Gastroesophageal sphincter (tissue), 4 donors: Measurements from ENCODE around the gene ADD1. TPM values are rescaled to one million over a fixed set of nuclear protein-coding genes. Genes with fewer than 3 reads are reported as not detected.

Experiments
- ATAC-seq: fragments of 150-250 bp; one replicate; pipeline ENCODE4 v1.9.1; 2016; ENCODE audit warnings: mild to moderate bottlenecking, moderate library complexity
- H3K27ac ChIP-seq, 4 donors: fragments of 200-600 bp; sonication (generic) in 3 of 4; 1 replicate in 3 of 4; 2 replicates in 1 of 4; pipeline ENCODE4 v1.5.1; 2016 to 2019
- H3K27me3 ChIP-seq: fragments of 200-600 bp; sonication (generic); one replicate; pipeline ENCODE4 v1.5.1; 2019
- H3K36me3 ChIP-seq, 2 donors: fragments of 200-600 bp; sonication (generic); one replicate each; pipeline ENCODE4 v1.5.1; 2019; ENCODE audit warnings: control low read depth in 1 of 2
- H3K4me1 ChIP-seq, 3 donors: fragments of 200-600 bp; sonication (generic); 1 replicate in 2 of 3; 2 replicates in 1 of 3; pipeline ENCODE4 v1.5.1; 2016 to 2019; ENCODE audit warnings: control low read depth in 2 of 3
- H3K4me3 ChIP-seq, 2 donors: fragments of 200-600 bp; sonication (generic); one replicate each; pipeline ENCODE4 v1.5.1; 2019; ENCODE audit warnings: mild to moderate bottlenecking in 1 of 2, moderate library complexity in 1 of 2
- H3K9me3 ChIP-seq, 3 donors: fragments of 200-600 bp; sonication (generic); one replicate each; pipeline ENCODE4 v1.5.1; 2017 to 2019; ENCODE audit warnings: control low read depth in 2 of 3
- EP300 ChIP-seq: sonication (generic); formaldehyde crosslinking; IDR thresholded peaks from one replicate; pipeline ENCODE4 v1.6.1; 2017; ENCODE audit warnings: antibody characterized with exemption, mild to moderate bottlenecking
- POLR2A ChIP-seq, 2 donors: fragments of 450-650 bp; IDR thresholded peaks; one replicate each; pipeline ENCODE4 v1.6.1; 2017; ENCODE audit warnings: antibody characterized with exemption in 2 of 2, mild to moderate bottlenecking in 2 of 2, moderate library complexity in 1 of 2
- POLR2AphosphoS5 ChIP-seq: sonication (generic); formaldehyde crosslinking; IDR thresholded peaks from one replicate; pipeline ENCODE4 v1.6.1; 2017; ENCODE audit warnings: antibody characterized with exemption
- WGBS, 2 donors: methylation state at CpG; one replicate each; pipeline ENCODE4 v1.1.5; 2018; ENCODE audit warnings: low coverage in 1 of 2; 5-methylcytosine and 5-hydroxymethylcytosine counted together
- total RNA-seq, 4 donors: library from RNA; depleted of rRNA; stranded (reverse); fragments of >200 nt; gene quantifications; one replicate each; pipeline ENCODE4 v1.1.0, GENCODE V29; 2016
- TF ChIP-seq, protein P1 (sequence below), 4 experiments: fragments of 200-600 bp in 2 of 4; fragments of 450-650 bp in 2 of 4; sonication (generic) in 1 of 4; IDR thresholded peaks; one replicate each; pipeline ENCODE4 v1.5.1; 2017 to 2019; ENCODE audit warnings: antibody characterized with exemption in 4 of 4, mild to moderate bottlenecking in 2 of 4, moderate library complexity in 2 of 4

Gene ADD1
- total RNA-seq, 4 donors from 2014 or later: 230 to 384 (median 297) TPM

DNA sequence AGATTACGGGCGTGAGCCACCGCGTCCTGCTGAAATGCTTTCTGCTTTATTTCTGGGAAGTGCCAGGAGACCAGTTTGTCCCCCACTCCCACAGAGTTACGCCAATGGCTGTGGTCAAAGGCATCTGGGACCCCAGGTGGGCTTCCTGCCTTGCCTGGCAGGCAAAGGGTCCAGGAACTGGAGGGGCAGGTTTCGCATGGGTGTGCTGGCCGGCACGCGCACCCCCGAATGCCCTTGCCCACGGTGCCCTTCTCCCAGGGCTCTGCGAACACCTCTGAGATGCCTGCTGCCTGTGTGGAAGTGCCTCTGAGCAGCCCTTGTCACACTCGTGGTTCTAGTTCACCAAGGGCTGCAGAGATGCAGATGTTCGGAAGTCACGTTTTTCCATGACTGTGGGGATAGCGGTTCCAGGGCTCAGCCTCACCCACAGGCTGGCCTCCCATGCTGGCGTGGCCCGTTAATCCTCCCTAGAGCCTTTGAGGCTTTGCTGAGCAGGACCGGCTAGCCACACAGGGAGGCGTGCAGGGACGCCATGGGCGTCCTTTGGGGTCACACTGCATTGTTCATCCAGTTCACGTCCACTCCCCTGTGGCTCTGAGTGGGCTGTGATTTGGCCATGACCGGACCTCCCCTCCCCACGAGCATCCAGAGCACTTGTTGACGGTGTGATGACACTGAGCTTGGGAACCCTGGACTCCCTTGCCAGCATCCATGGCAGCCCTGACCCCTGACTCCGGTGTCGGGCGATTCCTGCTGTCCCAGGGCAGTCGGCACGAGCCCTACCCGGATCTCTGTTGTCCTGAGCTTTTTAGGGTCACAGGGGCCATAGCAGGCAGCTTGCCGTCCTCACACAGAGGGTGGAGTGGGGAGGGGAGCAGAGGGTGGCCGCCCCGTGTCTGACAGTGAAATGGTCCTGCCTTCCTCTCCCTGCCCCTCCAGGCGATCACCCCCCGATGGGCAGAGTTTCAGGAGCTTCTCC lies 12.7 kb upstream of the ADD1 start:
- Histone ChIP-seq H3K36me3 (peaks cover 0 to 96% of the 10 kb centered on the region in 2 donors), H3K27me3 (no peaks in the 10 kb centered on the region), H3K27ac (no peak overlapping the region), H3K9me3 (no peaks in the 10 kb centered on the region), H3K4me1 (peaks cover 0 to 6% (median 0%) of the 10 kb centered on the region in 3 donors), H3K4me3 (no peak overlapping the region)
- TF ChIP-seq POLR2A (IDR thresholded peaks at IDR 0.05) (no peak), POLR2AphosphoS5 (no peak), EP300 (no peak)
- TF ChIP-seq, protein P1, sequence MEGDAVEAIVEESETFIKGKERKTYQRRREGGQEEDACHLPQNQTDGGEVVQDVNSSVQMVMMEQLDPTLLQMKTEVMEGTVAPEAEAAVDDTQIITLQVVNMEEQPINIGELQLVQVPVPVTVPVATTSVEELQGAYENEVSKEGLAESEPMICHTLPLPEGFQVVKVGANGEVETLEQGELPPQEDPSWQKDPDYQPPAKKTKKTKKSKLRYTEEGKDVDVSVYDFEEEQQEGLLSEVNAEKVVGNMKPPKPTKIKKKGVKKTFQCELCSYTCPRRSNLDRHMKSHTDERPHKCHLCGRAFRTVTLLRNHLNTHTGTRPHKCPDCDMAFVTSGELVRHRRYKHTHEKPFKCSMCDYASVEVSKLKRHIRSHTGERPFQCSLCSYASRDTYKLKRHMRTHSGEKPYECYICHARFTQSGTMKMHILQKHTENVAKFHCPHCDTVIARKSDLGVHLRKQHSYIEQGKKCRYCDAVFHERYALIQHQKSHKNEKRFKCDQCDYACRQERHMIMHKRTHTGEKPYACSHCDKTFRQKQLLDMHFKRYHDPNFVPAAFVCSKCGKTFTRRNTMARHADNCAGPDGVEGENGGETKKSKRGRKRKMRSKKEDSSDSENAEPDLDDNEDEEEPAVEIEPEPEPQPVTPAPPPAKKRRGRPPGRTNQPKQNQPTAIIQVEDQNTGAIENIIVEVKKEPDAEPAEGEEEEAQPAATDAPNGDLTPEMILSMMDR (IDR thresholded peaks at IDR 0.05): no peak
- ATAC-seq: no peak
- 98% methylated on average over 6 of the region's 37 CpGs; no CpG with 5 or more reads in 1 of the 2 donors for WGBS, 2 donors

DNA sequence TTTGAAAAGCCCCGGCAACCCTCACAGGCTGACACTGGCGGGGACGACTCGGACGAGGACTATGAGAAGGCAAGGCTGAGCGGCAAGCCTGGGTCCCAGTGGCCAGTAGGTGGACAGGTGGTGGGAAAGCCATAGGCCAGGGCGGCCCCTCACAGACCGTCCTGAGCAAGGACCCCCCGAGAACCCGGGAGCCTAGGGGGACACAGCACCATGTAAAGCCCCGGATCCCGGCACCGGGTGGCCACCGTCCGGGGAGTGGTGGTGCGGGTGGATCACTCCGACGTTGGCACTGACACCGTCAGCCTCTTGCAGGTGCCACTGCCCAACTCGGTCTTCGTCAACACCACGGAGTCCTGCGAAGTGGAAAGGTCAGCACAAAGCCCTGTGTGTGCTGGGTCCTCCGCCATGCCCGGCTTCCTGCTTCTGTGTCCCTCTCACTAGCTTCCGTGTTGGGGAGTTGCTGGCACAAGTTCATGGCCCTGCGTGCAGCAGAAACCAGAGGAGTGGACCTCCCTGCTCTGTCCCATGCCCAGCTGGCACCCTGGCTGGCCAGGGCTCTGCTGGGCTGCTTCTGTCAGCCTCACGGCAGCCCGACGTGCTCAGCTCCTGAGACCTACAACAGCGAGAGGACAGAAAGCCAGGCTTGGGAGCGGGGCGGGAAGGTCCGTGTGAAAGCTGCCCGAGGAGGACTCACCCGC lies 11.9 kb upstream of the ADD1 start:
- H3K27me3 ChIP-seq: no peaks in the 10 kb centered on the region
- ATAC-seq: no peak
- TF ChIP-seq POLR2AphosphoS5: no peak
- no peak for TF ChIP-seq EP300
- TF ChIP-seq, protein P1 (IDR thresholded peaks at IDR 0.05): no peak
- TF ChIP-seq POLR2A (IDR thresholded peaks at IDR 0.05): no peak
- peaks cover 0 to 13% (median 0%) of the 10 kb centered on the region in 3 donors for H3K4me1 ChIP-seq
- no peak overlapping the region for H3K4me3 ChIP-seq
- H3K36me3 ChIP-seq: peaks cover 0 to 93% of the 10 kb centered on the region in 2 donors
- WGBS, 2 donors: no CpG with 5 or more reads among the region's 36 CpGs
- no peaks in the 10 kb centered on the region for H3K9me3 ChIP-seq
- H3K27ac ChIP-seq: no peak overlapping the region

DNA sequence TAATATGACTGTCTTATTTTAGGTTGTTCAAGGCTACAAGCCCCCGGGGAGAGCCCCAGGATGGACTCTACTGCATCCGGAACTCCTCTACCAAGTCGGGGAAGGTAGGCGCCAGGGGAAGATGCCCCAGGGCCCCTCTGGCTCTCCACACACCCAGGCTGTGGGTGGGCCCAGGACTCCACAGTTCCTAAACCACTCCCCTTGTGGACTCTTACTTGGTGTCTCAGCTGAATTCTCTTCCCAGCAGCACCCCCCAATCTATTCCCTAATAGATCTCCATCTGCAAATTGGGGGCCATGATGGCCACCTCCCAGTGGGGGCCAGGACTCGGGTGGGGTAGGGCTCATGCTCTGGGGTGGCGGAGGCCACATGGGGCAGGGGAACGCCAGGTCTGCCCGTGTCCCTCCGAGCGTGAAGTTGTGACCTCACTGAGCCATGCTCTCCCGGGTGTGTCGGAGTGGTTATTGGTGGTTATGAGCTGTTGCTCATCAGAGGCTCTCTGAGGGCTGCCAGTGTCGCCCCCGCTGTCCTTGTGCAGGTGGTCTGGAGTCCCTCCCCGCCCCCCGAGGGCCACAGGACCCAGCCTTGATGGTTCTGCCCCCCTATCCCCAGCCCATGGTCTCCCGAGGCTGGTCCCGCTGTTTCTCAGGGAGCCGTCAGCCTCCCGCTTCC lies 11.2 kb upstream of the ADD1 start:
- 100% methylated on average over 2 of the region's 20 CpGs; no CpG with 5 or more reads in 1 of the 2 donors for WGBS, 2 donors
- peaks cover 0 to 86% of the 10 kb centered on the region in 2 donors for H3K36me3 ChIP-seq
- H3K4me1 ChIP-seq: peaks cover 0 to 20% (median 4%) of the 10 kb centered on the region in 3 donors
- H3K4me3 ChIP-seq: no peak overlapping the region
- H3K27me3 ChIP-seq: no peaks in the 10 kb centered on the region
- H3K27ac ChIP-seq: no peak overlapping the region
- no peak for TF ChIP-seq EP300
- no peak for TF ChIP-seq POLR2AphosphoS5
- TF ChIP-seq, protein P1 (IDR thresholded peaks at IDR 0.05): no peak
- no peak for TF ChIP-seq POLR2A (IDR thresholded peaks at IDR 0.05)
- no peak for ATAC-seq
- no peaks in the 10 kb centered on the region for H3K9me3 ChIP-seq

DNA sequence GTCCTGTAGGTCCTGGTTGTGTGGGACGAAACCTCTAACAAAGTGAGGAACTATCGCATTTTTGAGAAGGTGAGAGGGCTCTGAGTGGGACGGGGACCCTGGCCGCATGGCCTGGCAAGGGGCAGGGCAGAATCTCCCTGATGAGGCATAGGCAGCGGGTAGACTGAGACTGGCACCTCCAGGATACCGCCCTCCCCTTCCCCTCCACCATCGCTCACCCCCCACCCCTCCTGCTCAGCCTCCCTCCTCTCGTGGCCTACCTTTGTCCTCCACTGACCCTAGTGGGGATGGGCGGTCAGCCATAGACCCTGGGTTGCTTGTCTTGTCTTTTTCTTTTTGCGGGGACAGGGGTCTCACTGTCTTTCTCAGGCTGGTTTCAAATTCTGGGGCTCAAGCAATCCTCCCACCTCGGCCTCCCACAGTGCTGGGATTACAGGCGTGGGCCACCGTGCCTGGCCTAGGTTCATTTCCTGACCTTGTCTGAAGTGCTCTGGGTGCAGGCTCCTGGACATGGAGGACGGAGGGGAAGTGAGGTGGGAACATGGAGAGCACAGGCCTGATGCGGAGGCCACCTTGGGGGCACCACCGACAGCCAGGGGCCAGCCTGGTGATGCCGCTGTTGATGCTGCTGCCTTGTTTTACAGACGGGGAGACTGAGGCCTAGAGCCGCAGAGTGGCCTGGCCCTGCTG lies 10.5 kb upstream of the ADD1 start:
- no peak for ATAC-seq
- no peak overlapping the region for H3K27ac ChIP-seq
- TF ChIP-seq, protein P1 (IDR thresholded peaks at IDR 0.05): no peak
- no peak for TF ChIP-seq POLR2AphosphoS5
- no peak for TF ChIP-seq POLR2A (IDR thresholded peaks at IDR 0.05)
- TF ChIP-seq EP300: no peak
- no peak overlapping the region for H3K4me3 ChIP-seq
- no peaks in the 10 kb centered on the region for H3K9me3 ChIP-seq
- 80% methylated on average over 1 of the region's 19 CpGs; no CpG with 5 or more reads in 1 of the 2 donors for WGBS, 2 donors
- no peaks in the 10 kb centered on the region for H3K27me3 ChIP-seq
- peaks cover 0 to 79% of the 10 kb centered on the region in 2 donors for H3K36me3 ChIP-seq
- H3K4me1 ChIP-seq: peaks cover 0 to 25% (median 8%) of the 10 kb centered on the region in 3 donors
